Stomach smooth muscle (tissue), 2 donors: Measurements from ENCODE around the gene MDN1.

Source experiments
- H3K27ac ChIP-seq: one replicate; pipeline ENCODE4 v1.7.0; 2013; ENCODE audit warnings: mild to moderate bottlenecking, low read length, inconsistent platforms
- H3K27me3 ChIP-seq, 2 donors: one replicate each; pipeline ENCODE4 v1.7.0; 2013; ENCODE audit warnings: low read length in 2 of 2; ENCODE audit not compliant: insufficient read depth in 2 of 2, control insufficient read depth in 1 of 2
- H3K36me3 ChIP-seq, 2 donors: one replicate each; pipeline ENCODE4 v1.7.0; 2013; ENCODE audit warnings: low read length in 2 of 2; ENCODE audit not compliant: control insufficient read depth in 2 of 2, insufficient read depth in 2 of 2
- H3K4me1 ChIP-seq: one replicate; pipeline ENCODE4 v1.7.0; 2013; ENCODE audit warnings: low read length; ENCODE audit not compliant: control insufficient read depth, insufficient read depth
- H3K4me3 ChIP-seq, 2 donors: one replicate each; pipeline ENCODE4 v1.7.0; 2013; ENCODE audit warnings: low read length in 2 of 2
- H3K9ac ChIP-seq, 2 donors: one replicate each; pipeline ENCODE4 v1.7.0; 2013; ENCODE audit warnings: low read length in 2 of 2, mild to moderate bottlenecking in 1 of 2
- H3K9me3 ChIP-seq, 2 donors: one replicate each; pipeline ENCODE4 v1.7.0; 2013; ENCODE audit warnings: low read length in 2 of 2; ENCODE audit not compliant: control insufficient read depth in 2 of 2
- donor health status: healthy.
- donor health status: Pancreatic carcinoma.

Gene MDN1

GRCh38 chr6:89807581-89807980 lies 12.0 kb downstream of the MDN1 start:
- Histone ChIP-seq H3K27ac (no peak overlapping the region), H3K4me3 (no peak overlapping the region), H3K27me3 (no peaks in the 10 kb centered on the region), H3K36me3 (peaks cover 2 to 4% of the 10 kb centered on the region in 2 donors), H3K9ac (no peak overlapping the region), H3K4me1 (no peaks in the 10 kb centered on the region), H3K9me3 (no peaks in the 10 kb centered on the region)

- H3K4me1 ChIP-seq, result no peaks in the 10 kb centered on the region
- H3K36me3 ChIP-seq, result peaks cover 4 to 6% of the 10 kb centered on the region in 2 donors
- H3K27me3 ChIP-seq, result no peaks in the 10 kb centered on the region
- H3K9me3 ChIP-seq, result no peaks in the 10 kb centered on the region
- no peak overlapping the region for H3K27ac ChIP-seq
- no peak overlapping the region for H3K4me3 ChIP-seq
- no peak overlapping the region for H3K9ac ChIP-seq
These were observed 13.7 kb downstream of the MDN1 start for GRCh38 chr6:89805814-89806371.

GRCh38 chr6:89803271-89803670 lies 16.3 kb downstream of the MDN1 start:
- Histone ChIP-seq H3K4me3 (no peak overlapping the region), H3K36me3 (peaks cover 9 to 10% of the 10 kb centered on the region in 2 donors), H3K27me3 (no peaks in the 10 kb centered on the region), H3K27ac (no peak overlapping the region), H3K9me3 (no peaks in the 10 kb centered on the region), H3K9ac (no peak overlapping the region), H3K4me1 (no peaks in the 10 kb centered on the region)

GRCh38 chr6:89799756-89800155 lies 19.8 kb downstream of the MDN1 start:
- Histone ChIP-seq H3K36me3 (peaks cover 9 to 10% of the 10 kb centered on the region in 2 donors), H3K4me3 (no peak overlapping the region), H3K4me1 (no peaks in the 10 kb centered on the region), H3K27ac (no peak overlapping the region), H3K27me3 (no peaks in the 10 kb centered on the region), H3K9me3 (no peaks in the 10 kb centered on the region), H3K9ac (no peak overlapping the region)

- Histone ChIP-seq H3K9ac (no peak overlapping the region), H3K27me3 (no peaks in the 10 kb centered on the region), H3K36me3 (peaks cover 9 to 14% of the 10 kb centered on the region in 2 donors), H3K4me3 (no peak overlapping the region), H3K9me3 (no peaks in the 10 kb centered on the region), H3K27ac (no peak overlapping the region), H3K4me1 (no peaks in the 10 kb centered on the region)
These were observed 20.5 kb downstream of the MDN1 start for GRCh38 chr6:89799096-89799495.

GRCh38 chr6:89797317-89797716 lies 22.3 kb downstream of the MDN1 start:
- no peaks in the 10 kb centered on the region for H3K27me3 ChIP-seq
- no peaks in the 10 kb centered on the region for H3K9me3 ChIP-seq
- no peaks in the 10 kb centered on the region for H3K4me1 ChIP-seq
- H3K9ac ChIP-seq, result no peak overlapping the region
- H3K36me3 ChIP-seq, result peaks cover 12 to 25% of the 10 kb centered on the region in 2 donors
- no peak overlapping the region for H3K4me3 ChIP-seq
- H3K27ac ChIP-seq, result no peak overlapping the region

- no peaks in the 10 kb centered on the region for H3K27me3 ChIP-seq
- H3K4me3 ChIP-seq, result no peak overlapping the region
- H3K36me3 ChIP-seq, result peaks cover 15 to 23% of the 10 kb centered on the region in 2 donors
- no peak overlapping the region for H3K27ac ChIP-seq
- no peak overlapping the region for H3K9ac ChIP-seq
- no peaks in the 10 kb centered on the region for H3K4me1 ChIP-seq
- no peaks in the 10 kb centered on the region for H3K9me3 ChIP-seq
These were observed 25.3 kb downstream of the MDN1 start for GRCh38 chr6:89794324-89794723.

GRCh38 chr6:89793586-89793985 lies 26.0 kb downstream of the MDN1 start:
- Histone ChIP-seq H3K27ac (no peak overlapping the region), H3K36me3 (peaks cover 18 to 26% of the 10 kb centered on the region in 2 donors), H3K4me1 (no peaks in the 10 kb centered on the region), H3K9ac (no peak overlapping the region), H3K9me3 (no peaks in the 10 kb centered on the region), H3K27me3 (no peaks in the 10 kb centered on the region), H3K4me3 (no peak overlapping the region)

GRCh38 chr6:89792881-89793280 lies 26.7 kb downstream of the MDN1 start:
- H3K36me3 ChIP-seq, result peaks cover 18 to 26% of the 10 kb centered on the region in 2 donors

GRCh38 chr6:89790403-89790802 lies 29.2 kb downstream of the MDN1 start:
- peaks cover 26 to 30% of the 10 kb centered on the region in 2 donors for H3K36me3 ChIP-seq
- no peak overlapping the region for H3K9ac ChIP-seq
- H3K4me3 ChIP-seq, result no peak overlapping the region
- H3K27me3 ChIP-seq, result no peaks in the 10 kb centered on the region
- H3K4me1 ChIP-seq, result no peaks in the 10 kb centered on the region
- H3K9me3 ChIP-seq, result no peaks in the 10 kb centered on the region
- H3K27ac ChIP-seq, result no peak overlapping the region

More at GRCh38 chr6:89792881-89793280, 26.7 kb downstream of the MDN1 start:
- Histone ChIP-seq H3K4me1 (no peaks in the 10 kb centered on the region), H3K9me3 (no peaks in the 10 kb centered on the region), H3K27me3 (no peaks in the 10 kb centered on the region), H3K27ac (no peak overlapping the region), H3K9ac (no peak overlapping the region), H3K4me3 (no peak overlapping the region)

GRCh38 chr6:89789980-89790379 lies 29.6 kb downstream of the MDN1 start:
- peaks cover 30% of the 10 kb centered on the region in 2 donors for H3K36me3 ChIP-seq
- H3K4me1 ChIP-seq, result no peaks in the 10 kb centered on the region
- no peak overlapping the region for H3K27ac ChIP-seq
- no peaks in the 10 kb centered on the region for H3K9me3 ChIP-seq
- H3K4me3 ChIP-seq, result no peak overlapping the region
- no peak overlapping the region for H3K9ac ChIP-seq
- no peaks in the 10 kb centered on the region for H3K27me3 ChIP-seq
